ENCODE measurements around the gene PNPO.

Gene PNPO

GRCh38 chr17:47989700-47990099, 48.3 kb downstream of the PNPO start:
- TF ChIP-seq CTCF (IDR thresholded peaks at IDR 0.05; ENCODE audit: extremely low read depth, missing control alignments), result no peak
- no peak for DNase-seq (ENCODE audit: low spot score)

- no peak for TF ChIP-seq CTCF (IDR thresholded peaks at IDR 0.05; ENCODE audit: extremely low read depth, missing control alignments)
- no peak for DNase-seq (ENCODE audit: low spot score)
These were observed 49.8 kb downstream of the PNPO start for GRCh38 chr17:47990962-47991731.

DNA sequence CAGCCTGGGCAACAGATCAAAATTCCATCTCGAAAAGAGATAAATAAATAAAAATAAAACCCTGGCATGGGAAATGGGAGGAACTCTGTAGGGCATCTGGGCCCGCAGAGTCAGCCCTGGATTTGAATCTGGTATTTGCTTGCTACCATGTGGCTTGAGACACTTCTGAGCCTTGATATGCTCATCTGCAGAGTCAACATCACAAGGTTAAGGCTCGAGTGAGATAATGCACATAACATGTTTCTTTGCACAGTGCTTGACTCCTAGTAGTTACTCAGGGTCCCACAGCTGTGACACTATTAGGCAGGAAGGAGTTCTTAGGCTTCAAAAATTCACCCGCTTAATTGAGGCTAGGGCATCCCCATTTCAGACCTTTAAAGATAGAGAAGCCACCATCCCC, 50.8 kb downstream of the PNPO start:
- TF ChIP-seq CTCF (IDR thresholded peaks at IDR 0.05; ENCODE audit: extremely low read depth, missing control alignments), result no peak
- no peak for DNase-seq (ENCODE audit: low spot score)

DNA sequence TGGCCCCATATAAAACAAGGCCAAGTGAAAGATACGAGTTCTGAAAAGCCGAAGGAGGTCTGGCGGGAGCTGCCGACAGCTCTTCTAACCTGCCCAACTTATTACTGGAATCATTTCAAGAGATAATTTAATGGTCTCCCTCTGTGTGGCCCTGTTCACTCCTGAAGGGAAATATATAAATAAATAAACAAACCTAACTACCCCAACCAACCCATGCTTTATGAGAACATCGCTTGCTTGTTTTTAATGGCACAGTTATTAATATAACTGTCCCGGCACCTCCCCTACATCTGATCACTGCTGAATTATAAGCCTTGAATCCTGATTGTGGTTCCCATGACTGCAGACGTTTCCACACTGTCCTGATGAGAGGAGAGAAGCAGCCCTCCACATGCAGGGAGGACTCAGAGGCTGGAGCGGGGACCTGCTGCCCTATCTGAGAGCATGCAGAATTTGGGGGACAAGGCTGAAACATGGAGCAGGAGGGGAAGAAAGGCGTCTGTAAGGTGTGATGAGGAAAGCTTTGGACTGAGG, 51.7 kb downstream of the PNPO start:
- TF ChIP-seq CTCF (IDR thresholded peaks at IDR 0.05; ENCODE audit: extremely low read depth, missing control alignments), result no peak
- DNase-seq (ENCODE audit: low spot score), result no peak

- no peak for DNase-seq (ENCODE audit: low spot score)
- TF ChIP-seq CTCF (IDR thresholded peaks at IDR 0.05; ENCODE audit: extremely low read depth, missing control alignments), result no peak
These were observed 52.6 kb downstream of the PNPO start for GRCh38 chr17:47993964-47994363.

GRCh38 chr17:47994724-47995123, 53.4 kb downstream of the PNPO start:
- no peak for DNase-seq (ENCODE audit: low spot score)
- TF ChIP-seq CTCF (IDR thresholded peaks at IDR 0.05; ENCODE audit: extremely low read depth, missing control alignments), result no peak

DNA sequence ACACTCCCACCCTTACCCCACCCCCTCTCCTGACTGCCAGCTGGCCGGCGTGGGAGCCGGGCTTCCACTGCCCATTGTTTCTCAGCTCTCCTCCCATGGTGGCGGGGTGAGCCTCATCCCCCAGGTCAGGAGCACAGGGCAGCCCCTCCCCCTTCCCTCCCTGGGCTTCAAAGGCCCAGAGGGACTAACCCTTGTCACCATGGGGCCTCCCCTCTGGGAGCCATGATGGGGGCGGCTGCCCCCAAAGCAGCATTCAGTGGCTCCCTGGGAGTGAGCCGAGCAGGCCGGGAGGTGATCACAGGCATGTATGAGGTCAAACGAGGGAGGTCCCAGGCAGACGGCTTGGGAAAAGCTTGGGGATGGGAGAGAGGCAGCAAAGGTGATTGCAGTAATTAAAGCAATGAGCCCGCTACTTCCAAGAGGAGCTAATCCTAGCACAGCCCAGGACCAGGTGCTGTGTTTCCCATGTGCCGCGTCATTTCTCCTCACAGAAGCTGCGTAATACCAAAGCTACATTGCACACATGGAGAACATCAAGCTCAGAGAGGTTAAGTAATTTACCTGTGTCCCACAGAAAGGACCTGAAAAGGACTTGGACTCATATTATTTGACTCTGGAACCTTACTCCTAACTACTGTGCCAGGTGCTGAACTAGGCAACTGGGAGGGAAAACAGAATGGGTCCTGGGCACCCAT, 54.0 kb downstream of the PNPO start:
- DNase-seq (ENCODE audit: low spot score), result no peak
- TF ChIP-seq CTCF (IDR thresholded peaks at IDR 0.05; ENCODE audit: extremely low read depth, missing control alignments), result no peak
